Parathyroid adenoma (tissue), 2 donors: ENCODE measurements around the gene SLC17A4.
"Not testable (repeated sequence)": the region's sequence is repeated elsewhere in the genome, so short reads cannot be mapped to it uniquely, and the experiment has no call there.

Experiments
- H2AFZ ChIP-seq: fragments of 300-600 bp; sonication (generic); one replicate; pipeline ENCODE4 v1.7.0; 2017; ENCODE audit warnings: antibody characterized with exemption, mild to moderate bottlenecking
- H3K27ac ChIP-seq: fragments of 300-600 bp; sonication (generic); one replicate; pipeline ENCODE4 v1.7.0; 2017
- H3K27me3 ChIP-seq: fragments of 300-600 bp; sonication (generic); one replicate; pipeline ENCODE4 v1.7.0; 2017; ENCODE audit warnings: low read length; ENCODE audit not compliant: control insufficient read depth, insufficient read depth
- H3K36me3 ChIP-seq: fragments of 300-600 bp; sonication (generic); one replicate; pipeline ENCODE4 v1.7.0; 2017; ENCODE audit warnings: low read length; ENCODE audit not compliant: control insufficient read depth, insufficient read depth
- H3K4me1 ChIP-seq: fragments of 300-600 bp; sonication (generic); one replicate; pipeline ENCODE4 v1.7.0; 2017; ENCODE audit warnings: control low read depth
- H3K4me2 ChIP-seq: fragments of 300-600 bp; sonication (generic); one replicate; pipeline ENCODE4 v1.7.0; 2017; ENCODE audit warnings: low read length
- H3K4me3 ChIP-seq: fragments of 300-600 bp; sonication (generic); one replicate; pipeline ENCODE4 v1.7.0; 2017; ENCODE audit warnings: low read depth, low read length
- H3K79me2 ChIP-seq: fragments of 300-600 bp; sonication (generic); one replicate; pipeline ENCODE4 v1.7.0; 2017; ENCODE audit warnings: control low read depth
- H3K9ac ChIP-seq: fragments of 300-600 bp; sonication (generic); one replicate; pipeline ENCODE4 v1.7.0; 2017; ENCODE audit warnings: mild to moderate bottlenecking
- H3K9me3 ChIP-seq: fragments of 300-600 bp; sonication (generic); one replicate; pipeline ENCODE4 v1.7.0; 2017; ENCODE audit warnings: low read length; ENCODE audit not compliant: control insufficient read depth
- TF ChIP-seq, protein P1 (sequence below): fragments of 300-600 bp; sonication (generic); IDR thresholded peaks from one replicate; pipeline ENCODE4 v1.7.0; 2017; ENCODE audit warnings: antibody characterized with exemption, mild to moderate bottlenecking
- donor health status: primary hyperparathyroidism.

SLC17A4 gene

DNA sequence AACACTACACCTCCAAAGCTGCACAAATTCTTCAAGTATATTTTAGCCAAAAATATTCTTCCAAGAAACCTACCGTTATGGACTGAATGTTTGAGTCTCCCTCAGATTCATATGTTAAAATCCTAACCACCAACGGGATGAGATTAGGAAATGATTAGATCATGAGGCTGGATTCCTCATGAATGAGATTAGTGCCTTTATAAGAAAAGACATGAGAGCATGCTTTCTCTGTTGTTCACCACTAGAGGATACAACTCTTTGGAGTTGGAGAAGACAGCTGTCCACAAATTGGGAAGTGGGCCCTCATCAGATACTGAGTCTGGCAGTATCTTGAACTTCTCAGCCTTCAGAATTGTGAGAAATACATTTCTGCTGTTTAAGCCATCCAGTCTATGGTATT, 7.1 kb upstream of the SLC17A4 start:
- Histone ChIP-seq H3K9ac (no peak overlapping the region), H3K79me2 (no peaks in the 10 kb centered on the region), H3K36me3 (no peaks in the 10 kb centered on the region), H3K9me3 (no peaks in the 10 kb centered on the region), H3K4me3 (no peak overlapping the region), H3K27me3 (no peaks in the 10 kb centered on the region), H3K27ac (no peak overlapping the region), H3K4me2 (no peak overlapping the region), H2AFZ (no peak overlapping the region), H3K4me1 (no peaks in the 10 kb centered on the region)
- TF ChIP-seq, protein P1, sequence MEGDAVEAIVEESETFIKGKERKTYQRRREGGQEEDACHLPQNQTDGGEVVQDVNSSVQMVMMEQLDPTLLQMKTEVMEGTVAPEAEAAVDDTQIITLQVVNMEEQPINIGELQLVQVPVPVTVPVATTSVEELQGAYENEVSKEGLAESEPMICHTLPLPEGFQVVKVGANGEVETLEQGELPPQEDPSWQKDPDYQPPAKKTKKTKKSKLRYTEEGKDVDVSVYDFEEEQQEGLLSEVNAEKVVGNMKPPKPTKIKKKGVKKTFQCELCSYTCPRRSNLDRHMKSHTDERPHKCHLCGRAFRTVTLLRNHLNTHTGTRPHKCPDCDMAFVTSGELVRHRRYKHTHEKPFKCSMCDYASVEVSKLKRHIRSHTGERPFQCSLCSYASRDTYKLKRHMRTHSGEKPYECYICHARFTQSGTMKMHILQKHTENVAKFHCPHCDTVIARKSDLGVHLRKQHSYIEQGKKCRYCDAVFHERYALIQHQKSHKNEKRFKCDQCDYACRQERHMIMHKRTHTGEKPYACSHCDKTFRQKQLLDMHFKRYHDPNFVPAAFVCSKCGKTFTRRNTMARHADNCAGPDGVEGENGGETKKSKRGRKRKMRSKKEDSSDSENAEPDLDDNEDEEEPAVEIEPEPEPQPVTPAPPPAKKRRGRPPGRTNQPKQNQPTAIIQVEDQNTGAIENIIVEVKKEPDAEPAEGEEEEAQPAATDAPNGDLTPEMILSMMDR = no peak

DNA sequence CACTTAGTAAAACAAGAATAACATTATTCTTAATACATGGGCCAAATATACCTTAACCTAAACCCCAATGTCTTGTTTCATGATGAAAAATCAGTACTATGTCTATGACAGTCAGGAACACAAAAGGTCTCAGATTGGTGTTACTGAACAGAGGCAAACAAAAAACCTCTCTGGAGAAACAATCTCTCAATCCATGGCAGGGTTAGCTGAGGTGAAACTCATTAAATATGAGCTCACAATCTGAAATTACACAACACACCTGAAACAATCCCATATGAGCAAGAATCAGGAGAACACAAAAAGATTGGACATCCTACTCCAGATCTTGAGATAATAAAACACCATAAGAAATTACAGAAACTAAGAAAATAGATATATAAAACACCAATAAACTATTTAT, 6.5 kb upstream of the SLC17A4 start:
- Histone ChIP-seq H3K36me3 (no peaks in the 10 kb centered on the region), H3K79me2 (no peaks in the 10 kb centered on the region), H3K27ac (no peak overlapping the region), H3K9me3 (no peaks in the 10 kb centered on the region), H3K9ac (no peak overlapping the region), H2AFZ (no peak overlapping the region), H3K4me3 (no peak overlapping the region), H3K27me3 (no peaks in the 10 kb centered on the region), H3K4me2 (no peak overlapping the region), H3K4me1 (no peaks in the 10 kb centered on the region)
- TF ChIP-seq, protein P1 = no peak

DNA sequence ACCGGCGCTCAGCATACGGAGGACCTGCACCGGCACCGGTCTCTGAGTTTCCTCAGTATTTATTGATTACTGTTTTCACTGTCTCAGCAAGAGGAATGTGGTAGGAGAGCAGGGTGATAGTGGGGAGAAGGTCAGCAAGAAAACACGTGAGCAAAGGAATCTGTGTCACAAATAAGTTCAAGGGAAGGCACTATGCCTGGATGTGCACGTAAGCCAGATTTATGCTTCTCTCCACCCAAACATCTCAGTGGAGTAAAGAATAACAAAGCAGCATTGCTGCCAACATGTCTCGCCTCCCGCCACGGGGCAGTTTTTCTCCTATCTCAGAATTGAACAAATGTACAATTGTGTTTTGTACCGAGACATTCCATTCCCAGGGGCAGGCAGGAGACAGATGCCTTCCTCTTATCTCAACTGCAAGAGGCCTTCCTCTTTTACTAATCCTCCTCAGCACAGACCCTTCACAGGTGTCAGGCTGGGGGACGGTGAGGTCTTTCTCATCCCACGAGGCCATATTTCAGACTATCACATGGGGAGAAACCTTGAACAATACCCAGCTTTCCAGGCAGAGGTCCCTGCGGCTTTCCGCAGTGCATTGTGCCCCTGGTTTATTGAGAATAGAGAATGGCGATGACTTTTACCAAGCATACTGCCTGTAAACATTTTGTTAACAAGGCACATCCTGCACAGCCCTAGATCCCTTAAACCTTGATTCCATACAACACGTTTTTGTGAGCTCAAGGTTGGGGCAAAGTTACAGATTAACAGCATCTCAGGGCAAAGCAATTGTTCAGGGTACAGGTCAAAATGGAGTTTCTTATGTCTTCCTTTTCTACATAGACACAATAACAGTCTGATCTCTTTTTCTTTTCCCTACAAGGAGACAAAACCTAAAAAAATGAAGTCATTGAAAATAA, 5.7 kb upstream of the SLC17A4 start:
- not testable (repeated sequence) for H3K79me2 ChIP-seq, H3K27ac ChIP-seq, H3K9ac ChIP-seq, H3K4me1 ChIP-seq, H3K4me2 ChIP-seq, H2AFZ ChIP-seq, H3K27me3 ChIP-seq, H3K9me3 ChIP-seq, H3K4me3 ChIP-seq, H3K36me3 ChIP-seq

DNA sequence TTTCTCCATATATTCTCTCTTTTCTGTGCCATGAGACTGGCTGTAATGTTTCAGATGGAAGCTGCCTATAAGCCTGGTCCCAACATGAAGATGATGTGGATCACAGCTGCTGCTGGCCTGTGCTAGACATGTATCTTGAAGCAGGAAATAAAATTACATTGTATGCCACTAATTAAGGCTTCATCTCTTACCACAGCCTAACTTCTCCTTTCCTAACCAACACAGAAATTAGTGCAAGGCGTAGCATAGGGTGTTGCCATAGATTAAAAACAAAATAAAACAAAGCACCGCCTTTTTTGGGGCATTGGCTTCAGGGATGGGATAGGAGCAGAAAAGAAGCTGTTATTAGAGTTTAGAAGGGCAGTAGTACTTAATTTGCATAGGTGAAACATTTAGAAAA, 4.7 kb upstream of the SLC17A4 start:
- H2AFZ ChIP-seq = no peak overlapping the region
- no peak overlapping the region for H3K27ac ChIP-seq
- H3K9ac ChIP-seq = no peak overlapping the region
- H3K36me3 ChIP-seq = no peaks in the 10 kb centered on the region
- H3K4me3 ChIP-seq = no peak overlapping the region
- TF ChIP-seq, protein P1 = no peak
- H3K4me1 ChIP-seq = no peaks in the 10 kb centered on the region
- no peaks in the 10 kb centered on the region for H3K27me3 ChIP-seq
- no peak overlapping the region for H3K4me2 ChIP-seq
- no peaks in the 10 kb centered on the region for H3K9me3 ChIP-seq
- no peaks in the 10 kb centered on the region for H3K79me2 ChIP-seq

DNA sequence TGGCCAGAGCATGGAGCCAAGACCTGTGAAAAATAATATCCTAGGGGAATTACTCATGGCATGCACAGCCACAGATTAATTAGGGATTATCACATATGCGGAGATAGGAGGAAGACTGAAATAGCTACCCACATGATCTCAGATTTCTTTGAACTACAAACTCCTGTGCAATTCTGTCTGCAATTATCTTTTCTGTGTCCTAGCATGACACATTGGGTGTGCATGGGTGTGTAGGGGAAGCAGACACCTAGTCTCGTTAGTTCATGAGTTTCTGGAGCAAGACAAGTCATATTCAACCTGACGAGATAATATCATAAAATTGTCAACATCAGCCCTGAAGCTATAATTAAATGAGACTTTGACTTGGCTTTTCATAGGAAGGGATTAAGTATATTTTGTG, 3.6 kb upstream of the SLC17A4 start:
- Histone ChIP-seq H3K79me2 (no peaks in the 10 kb centered on the region), H3K4me3 (no peak overlapping the region), H3K27me3 (no peaks in the 10 kb centered on the region), H3K4me1 (no peaks in the 10 kb centered on the region), H3K9ac (no peak overlapping the region), H3K36me3 (no peaks in the 10 kb centered on the region), H3K9me3 (no peaks in the 10 kb centered on the region), H3K4me2 (no peak overlapping the region), H2AFZ (no peak overlapping the region), H3K27ac (no peak overlapping the region)
- TF ChIP-seq, protein P1 = no peak
